H9 (cell line): ENCODE measurements around the gene GIPC3. TPM values are rescaled to one million over a fixed set of nuclear protein-coding genes. Genes with fewer than 3 reads are reported as not detected.

Source experiments
- DNase-seq: peaks from one replicate; pipeline ENCODE4 v3.0.0-alpha.2; 2017
- H2AFZ ChIP-seq: one replicate; pipeline ENCODE4 v1.6.1; 2013; ENCODE audit warnings: mild to moderate bottlenecking, low read length, control low read depth, moderate library complexity
- H2AK5ac ChIP-seq: 2 replicates; pipeline ENCODE4 v1.6.1; 2013; ENCODE audit warnings: low read length, control low read depth, mixed read lengths; ENCODE audit not compliant: insufficient read length
- H2BK120ac ChIP-seq: one replicate; pipeline ENCODE4 v1.6.1; 2013; ENCODE audit warnings: low read depth, mild to moderate bottlenecking, low read length, control low read depth, inconsistent platforms; ENCODE audit not compliant: poor library complexity, severe bottlenecking
- H2BK12ac ChIP-seq: 2 replicates; pipeline ENCODE4 v1.6.1; 2013; ENCODE audit warnings: low read length, control low read depth, mixed read lengths, low read depth; ENCODE audit not compliant: insufficient read length
- H2BK15ac ChIP-seq: 2 replicates; pipeline ENCODE4 v1.6.1; 2013; ENCODE audit warnings: low read depth, low read length, control low read depth
- H2BK20ac ChIP-seq: one replicate; pipeline ENCODE4 v1.6.1; 2013; ENCODE audit warnings: low read depth, mild to moderate bottlenecking, low read length, control low read depth, inconsistent platforms; ENCODE audit not compliant: poor library complexity, severe bottlenecking
- H2BK5ac ChIP-seq: 2 replicates; pipeline ENCODE4 v1.6.1; 2013; ENCODE audit warnings: low read length, control low read depth, mixed read lengths; ENCODE audit not compliant: insufficient read length
- H3K14ac ChIP-seq: 2 replicates; pipeline ENCODE4 v1.6.1; 2013; ENCODE audit warnings: low read length, control low read depth; ENCODE audit not compliant: insufficient read depth
- H3K18ac ChIP-seq: 2 replicates; pipeline ENCODE4 v1.6.1; 2013; ENCODE audit warnings: low read depth, mild to moderate bottlenecking, mixed read lengths, low read length, control low read depth; ENCODE audit not compliant: insufficient read length
- H3K23ac ChIP-seq: 2 replicates; pipeline ENCODE4 v1.6.1; 2013; ENCODE audit warnings: low read length, control low read depth, mixed read lengths, low read depth; ENCODE audit not compliant: insufficient read length
- H3K23me2 ChIP-seq: 2 replicates; pipeline ENCODE4 v1.6.1; 2013; ENCODE audit warnings: low read depth, mild to moderate bottlenecking, mixed read lengths, low read length, control low read depth; ENCODE audit not compliant: insufficient read length, poor library complexity, severe bottlenecking
- H3K27ac ChIP-seq: 2 replicates; pipeline ENCODE4 v1.5.1; 2013; ENCODE audit warnings: low read length, control low read depth, mixed read lengths, low read depth; ENCODE audit not compliant: insufficient read length
- H3K27me3 ChIP-seq: 2 replicates; pipeline ENCODE4 v1.6.1; 2013; ENCODE audit warnings: low read length, control low read depth, inconsistent platforms; ENCODE audit not compliant: insufficient read depth
- H3K4ac ChIP-seq: 2 replicates; pipeline ENCODE4 v1.6.1; 2013; ENCODE audit warnings: low read depth, mild to moderate bottlenecking, control low read depth, inconsistent platforms, low read length, moderate library complexity
- H3K4me1 ChIP-seq: 2 replicates; pipeline ENCODE4 v1.6.1; 2013; ENCODE audit warnings: low read length, control low read depth, inconsistent platforms; ENCODE audit not compliant: insufficient read depth
- H3K4me2 ChIP-seq: 2 replicates; pipeline ENCODE4 v1.6.1; 2013; ENCODE audit warnings: low read length, control low read depth, mixed read lengths; ENCODE audit not compliant: insufficient read length, insufficient read depth
- H3K56ac ChIP-seq: 2 replicates; pipeline ENCODE4 v1.6.1; 2013; ENCODE audit warnings: low read depth, mild to moderate bottlenecking, mixed read lengths, low read length, control low read depth; ENCODE audit not compliant: insufficient read length
- H3K79me1 ChIP-seq: 2 replicates; pipeline ENCODE4 v1.6.1; 2013; ENCODE audit warnings: low read depth, mild to moderate bottlenecking, moderate library complexity, low read length, control low read depth, inconsistent platforms; ENCODE audit not compliant: insufficient read depth, poor library complexity, severe bottlenecking
- H3K79me2 ChIP-seq: 2 replicates; pipeline ENCODE4 v1.6.1; 2013; ENCODE audit warnings: low read length, control low read depth, inconsistent platforms; ENCODE audit not compliant: insufficient read depth
- H3K9ac ChIP-seq: 2 replicates; pipeline ENCODE4 v1.6.1; 2013; ENCODE audit warnings: low read length, control low read depth, mixed read lengths; ENCODE audit not compliant: insufficient read length; ENCODE audit errors: extremely low read depth
- H3K9me3 ChIP-seq: one replicate; pipeline ENCODE4 v1.6.1; 2013; ENCODE audit warnings: low read depth, low read length, inconsistent platforms; ENCODE audit not compliant: control insufficient read depth
- H3T11ph ChIP-seq: one replicate; pipeline ENCODE4 v1.6.1; 2013; ENCODE audit warnings: mild to moderate bottlenecking, low read length, control low read depth, inconsistent platforms
- H4K20me1 ChIP-seq: one replicate; pipeline ENCODE4 v1.6.1; 2013; ENCODE audit not compliant: control insufficient read depth, insufficient read length, insufficient read depth
- H4K5ac ChIP-seq: 2 replicates; pipeline ENCODE4 v1.6.1; 2013; ENCODE audit warnings: low read depth, mild to moderate bottlenecking, mixed read lengths, low read length, control low read depth; ENCODE audit not compliant: insufficient read length
- H4K8ac ChIP-seq: replicated peaks from 2 replicates; pipeline ENCODE4 v1.6.1; 2013; ENCODE audit warnings: low read length, control low read depth, mixed read lengths, low read depth; ENCODE audit not compliant: insufficient read length
- H4K91ac ChIP-seq: 2 replicates; pipeline ENCODE4 v1.6.1; 2013; ENCODE audit warnings: low read depth, mild to moderate bottlenecking, moderate library complexity, mixed read lengths, low read length, control low read depth; ENCODE audit not compliant: insufficient read length
- H3K27ac Mint-ChIP-seq, 3 experiments: 2 replicates in 2 of 3; 3 replicates in 1 of 3; pipeline ENCODE4 v1.8.0; 2020 to 2021; ENCODE audit warnings: mixed read lengths in 3 of 3, mild to moderate bottlenecking in 1 of 3, moderate library complexity in 1 of 3
- H3K27me3 Mint-ChIP-seq: 2 replicates; pipeline ENCODE4 v1.8.0; 2021; ENCODE audit warnings: low read depth, mild to moderate bottlenecking, moderate library complexity, mixed read lengths
- H3K36me3 Mint-ChIP-seq, 3 experiments: 2 replicates in 2 of 3; 3 replicates in 1 of 3; pipeline ENCODE4 v1.8.0; 2020 to 2021; ENCODE audit warnings: low read depth in 3 of 3, mixed read lengths in 3 of 3; ENCODE audit not compliant: insufficient read depth in 1 of 3
- H3K4me1 Mint-ChIP-seq, 2 experiments: 2 replicates each; pipeline ENCODE4 v1.8.0; 2020; ENCODE audit warnings: mixed read lengths in 2 of 2
- H3K4me3 Mint-ChIP-seq, 2 experiments: 2 replicates in 1 of 2; 3 replicates in 1 of 2; pipeline ENCODE4 v1.8.0; 2020 to 2021; ENCODE audit warnings: mild to moderate bottlenecking in 2 of 2, mixed read lengths in 2 of 2, moderate library complexity in 1 of 2
- H3K9me3 Mint-ChIP-seq, 2 experiments: 2 replicates in 1 of 2; 3 replicates in 1 of 2; pipeline ENCODE4 v1.8.0; 2020; ENCODE audit warnings: mild to moderate bottlenecking in 2 of 2, mixed read lengths in 2 of 2, moderate library complexity in 1 of 2
- WGBS: extraction: QIAGEN DNeasy Blood & Tissue Kit; methylation state at CpG from one replicate; pipeline ENCODE4 v1.1.7; 2013; ENCODE audit warnings: missing lambda C conversion rate, low lambda C conversion rate, mixed read lengths; ENCODE audit not compliant: insufficient read length; ENCODE audit errors: extremely low coverage; 5-methylcytosine and 5-hydroxymethylcytosine counted together
- total RNA-seq: library from RNA; stranded (reverse); gene quantifications from 2 replicates; pipeline ENCODE4 v1.2.1, GENCODE V29; 2021
- TF ChIP-seq, protein P1 (sequence below): fragments of 200-600 bp; sonication (generic); conservative IDR thresholded peaks from 3 replicates; pipeline ENCODE4 v1.8.0; 2021; ENCODE audit warnings: antibody characterized with exemption, mild to moderate bottlenecking

GIPC3 gene
- total RNA-seq, 1 experiment from 2014 or later: 1.6 TPM

DNA sequence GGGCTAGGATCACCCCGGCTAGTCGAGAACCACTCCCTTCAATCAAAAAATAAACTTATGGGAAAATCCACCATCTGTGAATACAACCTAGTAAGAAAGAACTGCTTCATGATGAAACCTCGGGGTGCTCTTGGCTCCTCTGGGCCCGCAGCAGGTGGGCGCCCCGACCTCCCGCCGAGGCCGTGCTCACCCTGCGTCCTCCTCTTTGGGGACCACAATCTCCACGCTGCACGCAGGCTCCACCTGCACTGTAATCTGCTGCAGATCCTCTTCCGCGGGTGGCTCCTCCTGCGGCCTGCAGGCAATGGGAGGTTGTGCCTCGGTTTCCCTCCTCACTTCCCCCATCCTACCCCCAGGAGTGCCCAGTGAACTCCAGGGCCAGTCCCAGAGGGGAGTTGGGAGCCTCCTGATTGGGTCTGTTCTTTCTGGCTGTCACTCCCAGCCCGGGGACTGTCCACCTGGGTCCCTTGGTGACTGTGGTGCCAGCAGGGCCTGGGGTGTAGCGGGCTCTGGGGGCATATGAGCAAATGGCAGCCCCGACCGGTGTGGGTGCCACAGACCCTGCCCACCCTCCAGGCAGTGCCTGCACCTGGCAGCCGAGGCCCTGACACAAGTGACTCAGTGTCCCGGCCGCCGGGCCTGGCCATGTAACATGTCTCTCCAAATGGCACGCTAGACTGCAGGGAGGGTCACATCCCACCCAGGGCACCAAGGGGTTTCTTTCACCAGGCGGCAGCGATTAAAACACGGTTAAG is 56.4 kb downstream of the GIPC3 start:
- no peaks in the 10 kb centered on the region for H3K9me3 ChIP-seq
- H3K56ac ChIP-seq: no peak overlapping the region
- no peak overlapping the region for H2BK5ac ChIP-seq
- H2BK120ac ChIP-seq: no peak overlapping the region
- DNase-seq: no peak
- H3T11ph ChIP-seq: no peak overlapping the region
- H3K9ac ChIP-seq: no peak overlapping the region
- no peak overlapping the region for H3K27ac ChIP-seq
- H3K79me1 ChIP-seq: no peaks in the 10 kb centered on the region
- WGBS: no CpG with 5 or more reads among the region's 28 CpGs
- no peaks in the 10 kb centered on the region for H3K27me3 ChIP-seq
- no peaks in the 10 kb centered on the region for H3K79me2 ChIP-seq
- H2BK12ac ChIP-seq: no peak overlapping the region
- H4K20me1 ChIP-seq: no peaks in the 10 kb centered on the region
- TF ChIP-seq, protein P1, sequence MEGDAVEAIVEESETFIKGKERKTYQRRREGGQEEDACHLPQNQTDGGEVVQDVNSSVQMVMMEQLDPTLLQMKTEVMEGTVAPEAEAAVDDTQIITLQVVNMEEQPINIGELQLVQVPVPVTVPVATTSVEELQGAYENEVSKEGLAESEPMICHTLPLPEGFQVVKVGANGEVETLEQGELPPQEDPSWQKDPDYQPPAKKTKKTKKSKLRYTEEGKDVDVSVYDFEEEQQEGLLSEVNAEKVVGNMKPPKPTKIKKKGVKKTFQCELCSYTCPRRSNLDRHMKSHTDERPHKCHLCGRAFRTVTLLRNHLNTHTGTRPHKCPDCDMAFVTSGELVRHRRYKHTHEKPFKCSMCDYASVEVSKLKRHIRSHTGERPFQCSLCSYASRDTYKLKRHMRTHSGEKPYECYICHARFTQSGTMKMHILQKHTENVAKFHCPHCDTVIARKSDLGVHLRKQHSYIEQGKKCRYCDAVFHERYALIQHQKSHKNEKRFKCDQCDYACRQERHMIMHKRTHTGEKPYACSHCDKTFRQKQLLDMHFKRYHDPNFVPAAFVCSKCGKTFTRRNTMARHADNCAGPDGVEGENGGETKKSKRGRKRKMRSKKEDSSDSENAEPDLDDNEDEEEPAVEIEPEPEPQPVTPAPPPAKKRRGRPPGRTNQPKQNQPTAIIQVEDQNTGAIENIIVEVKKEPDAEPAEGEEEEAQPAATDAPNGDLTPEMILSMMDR: no peak
- H3K23ac ChIP-seq: no peak overlapping the region
- H3K18ac ChIP-seq: no peak overlapping the region
- H4K91ac ChIP-seq: no peak overlapping the region
- no peak overlapping the region for H2BK15ac ChIP-seq
- no peaks in the 10 kb centered on the region for H3K23me2 ChIP-seq
- no peak overlapping the region for H3K4me3 Mint-ChIP-seq
- no peak overlapping the region for H2AK5ac ChIP-seq
- no peak overlapping the region for H2BK20ac ChIP-seq
- H3K14ac ChIP-seq: no peak overlapping the region
- no peak overlapping the region for H3K4me2 ChIP-seq
- H3K4me1 ChIP-seq: no peaks in the 10 kb centered on the region
- peaks cover 10 to 32% (median 29%) of the 10 kb centered on the region in 3 experiments; a peak in 6 of 7 replicates for H3K36me3 Mint-ChIP-seq
- no peaks in the 10 kb centered on the region for H3K4me1 Mint-ChIP-seq
- no peaks in the 10 kb centered on the region for H3K9me3 Mint-ChIP-seq
- H3K27ac Mint-ChIP-seq: no peak overlapping the region
- H3K4ac ChIP-seq: no peak overlapping the region
- no peak overlapping the region for H2AFZ ChIP-seq
- H4K5ac ChIP-seq: no peak overlapping the region
- H4K8ac ChIP-seq: no peak overlapping the region
- no peaks in the 10 kb centered on the region for H3K27me3 Mint-ChIP-seq
